GM12875 (cell line): Measurements from ENCODE around the gene REN.

ENCODE experiments used
- H3K4me3 ChIP-seq: one replicate; pipeline ENCODE4 v1.5.1; 2011; ENCODE audit warnings: low read depth, low read length, control low read depth
- CTCF ChIP-seq: IDR thresholded peaks from 2 replicates; pipeline ENCODE4 v1.5.1; 2011; ENCODE audit warnings: low read depth, mild to moderate bottlenecking, control low read depth, inconsistent platforms, low read length, moderate library complexity, borderline replicate concordance; ENCODE audit not compliant: insufficient read depth

The REN gene

GRCh38 chr1:204134103-204134502 is 32.0 kb downstream of the REN start:
- TF ChIP-seq CTCF: no peak
- no peak overlapping the region for H3K4me3 ChIP-seq

DNA sequence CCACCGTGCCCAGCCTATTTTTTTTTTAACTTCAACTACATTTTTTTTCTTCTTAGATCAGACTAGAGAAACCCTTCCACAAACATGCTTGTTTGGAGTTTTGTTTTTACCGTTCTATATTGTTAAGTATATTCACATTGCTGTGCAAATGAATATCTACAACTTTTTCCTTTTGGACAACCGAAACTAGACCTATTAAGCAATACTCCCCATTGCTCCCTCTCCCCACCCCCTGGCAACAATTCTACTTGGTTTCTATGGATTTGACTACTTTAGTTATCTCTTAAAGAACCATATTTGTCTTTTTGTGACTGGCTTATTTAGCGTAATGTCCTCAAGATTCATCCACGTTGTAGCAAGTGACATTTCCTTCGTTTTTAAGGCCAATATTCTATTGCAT is 33.4 kb downstream of the REN start:
- H3K4me3 ChIP-seq: no peak overlapping the region
- TF ChIP-seq CTCF: no peak

DNA sequence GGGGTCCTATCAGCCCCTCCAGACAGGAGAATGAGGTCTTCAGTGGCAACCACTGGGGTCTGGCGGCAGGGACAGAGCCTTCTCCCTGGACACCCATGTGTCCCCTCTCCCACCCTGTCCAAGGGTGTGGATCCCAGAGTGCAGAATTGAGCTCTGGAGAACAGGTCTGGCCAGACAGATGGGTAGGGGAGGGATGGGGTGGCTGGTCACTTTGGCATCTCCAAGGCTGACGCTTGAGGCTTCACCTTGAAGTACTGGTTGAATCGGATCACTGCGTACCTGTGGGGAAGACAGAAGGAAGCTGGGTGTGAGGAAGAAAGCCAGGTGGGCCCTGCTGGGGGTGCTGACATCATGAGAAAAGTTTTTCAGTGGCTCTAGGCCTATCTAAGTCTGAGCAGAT is 34.2 kb downstream of the REN start:
- TF ChIP-seq CTCF: no peak
- H3K4me3 ChIP-seq: no peak overlapping the region

GRCh38 chr1:204130981-204131892 is 34.9 kb downstream of the REN start:
- TF ChIP-seq CTCF: no peak
- H3K4me3 ChIP-seq: no peak overlapping the region

DNA sequence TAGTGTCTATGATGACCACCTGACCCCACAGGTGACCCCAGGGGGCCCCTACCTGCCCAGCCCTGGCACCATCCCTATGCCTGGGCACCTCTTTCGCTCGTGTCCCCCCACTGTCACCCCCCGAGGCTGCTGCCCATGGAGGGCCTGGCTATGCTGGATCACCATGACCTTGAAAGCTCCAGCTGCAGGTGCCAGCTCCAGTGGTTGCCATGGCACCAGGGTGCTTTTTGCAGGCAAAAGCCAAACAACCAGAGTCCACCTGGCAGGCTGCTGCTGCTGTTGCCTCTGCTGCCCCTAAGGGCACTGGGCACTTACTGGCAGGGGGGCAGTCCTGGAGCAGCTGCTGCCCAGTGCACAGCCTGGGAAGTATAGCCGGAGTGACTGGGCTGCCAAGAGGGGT is 36.0 kb downstream of the REN start:
- TF ChIP-seq CTCF: no peak
- H3K4me3 ChIP-seq: no peak overlapping the region

- TF ChIP-seq CTCF: peak; percentile 93
- H3K4me3 ChIP-seq: no peak overlapping the region
These were observed 36.9 kb downstream of the REN start for GRCh38 chr1:204128964-204129896.
